Fibroblast of lung (primary cell): ENCODE data around the gene PLB1. TPM values are rescaled to one million over a fixed set of nuclear protein-coding genes. Genes with fewer than 3 reads are reported as not detected.

ENCODE experiments used
- DNase-seq, 2 donors: peaks; one replicate each; pipeline versions ENCODE4 v3.0.0 to v3.0.0-alpha.2; 2010; ENCODE audit warnings: low read depth in 2 of 2
- H2AFZ ChIP-seq: 2 replicates; pipeline ENCODE4 v1.5.1; 2012; ENCODE audit warnings: low read length, control low read depth, inconsistent platforms
- H3K27ac ChIP-seq: 2 replicates; pipeline ENCODE4 v1.5.1; 2011; ENCODE audit warnings: low read length, control low read depth; ENCODE audit not compliant: insufficient read depth
- H3K27me3 ChIP-seq: 2 replicates; pipeline ENCODE4 v1.5.1; 2011; ENCODE audit warnings: mild to moderate bottlenecking, low read length; ENCODE audit not compliant: control insufficient read depth, insufficient read depth
- H3K36me3 ChIP-seq: 2 replicates; pipeline ENCODE4 v1.5.1; 2011; ENCODE audit warnings: low read length; ENCODE audit not compliant: control insufficient read depth, insufficient read depth
- H3K4me1 ChIP-seq: 2 replicates; pipeline ENCODE4 v1.5.1; 2011; ENCODE audit warnings: low read length; ENCODE audit not compliant: control insufficient read depth, insufficient read depth; ENCODE audit errors: extremely low read depth
- H3K4me2 ChIP-seq: 2 replicates; pipeline ENCODE4 v1.5.1; 2011; ENCODE audit warnings: low read length, control low read depth; ENCODE audit not compliant: insufficient read depth; ENCODE audit errors: extremely low read depth
- H3K4me3 ChIP-seq, 4 experiments: fragments of 200-600 bp in 1 of 4; sonication (generic) in 1 of 4; replicated peaks in 1 of 4; 2 replicates each; pipeline ENCODE4 v1.5.1; 2011 to 2016; ENCODE audit warnings: low read length in 4 of 4, low read depth in 3 of 4, mild to moderate bottlenecking in 3 of 4, control low read depth in 2 of 4, inconsistent platforms in 1 of 4, mixed read lengths in 1 of 4; ENCODE audit not compliant: insufficient read depth in 1 of 4; ENCODE audit errors: control extremely low read depth in 1 of 4
- H3K79me2 ChIP-seq: 2 replicates; pipeline ENCODE4 v1.5.1; 2012; ENCODE audit warnings: mild to moderate bottlenecking, low read length, inconsistent platforms; ENCODE audit not compliant: control insufficient read depth, insufficient read depth
- H3K9ac ChIP-seq: 2 replicates; pipeline ENCODE4 v1.5.1; 2011; ENCODE audit warnings: mild to moderate bottlenecking, low read length, control low read depth; ENCODE audit not compliant: insufficient read depth
- H3K9me3 ChIP-seq: 2 replicates; pipeline ENCODE4 v1.5.1; 2012; ENCODE audit warnings: low read depth, low read length; ENCODE audit not compliant: control insufficient read depth, insufficient read depth
- H4K20me1 ChIP-seq: 2 replicates; pipeline ENCODE4 v1.5.1; 2011; ENCODE audit warnings: low read length; ENCODE audit not compliant: control insufficient read depth, insufficient read depth; ENCODE audit errors: extremely low read depth
- CTCF ChIP-seq, 2 donors: IDR thresholded peaks in 1 of 2; conservative IDR thresholded peaks in 1 of 2; 1 replicate in 1 of 2; 2 replicates in 1 of 2; pipeline ENCODE4 v1.5.1; 2011 to 2012; ENCODE audit warnings: low read length in 2 of 2, control low read depth in 1 of 2, inconsistent platforms in 1 of 2, low read depth in 1 of 2, mild to moderate bottlenecking in 1 of 2
- EZH2 ChIP-seq: IDR thresholded peaks from 2 replicates; pipeline ENCODE4 v1.5.1; 2012; ENCODE audit warnings: low read length, control low read depth, mild to moderate bottlenecking; ENCODE audit errors: missing control alignments
- polyA plus RNA-seq, 2 donors: library from polyadenylated mRNA; depleted of rRNA in 1 of 2; stranded (reverse) in 1 of 2; unstranded in 1 of 2; fragments of >200 nt; gene quantifications; 2 replicates each; pipeline ENCODE4 v1.2.1, GENCODE V29; 2011 to 2012; ENCODE audit warnings: missing spikeins in 1 of 2
- total RNA-seq: library from RNA; depleted of rRNA; stranded (reverse); fragments of >200 nt; gene quantifications from 2 replicates; pipeline ENCODE4 v1.2.1, GENCODE V29; 2014

PLB1 gene
- total and polyA plus RNA-seq, 2 donors (not counting 1 experiment from before 2014, with no cell fraction given): 0.70 to 1.8 TPM

GRCh38 chr2:28545590-28546200 lies 49.8 kb downstream of the PLB1 start:
- Histone ChIP-seq H3K4me3 (no peak overlapping the region), H3K27ac (no peak overlapping the region), H4K20me1 (no peaks in the 10 kb centered on the region), H3K9me3 (no peaks in the 10 kb centered on the region), H2AFZ (no peak overlapping the region), H3K27me3 (no peaks in the 10 kb centered on the region), H3K9ac (no peak overlapping the region), H3K36me3 (no peaks in the 10 kb centered on the region), H3K4me2 (no peak overlapping the region), H3K79me2 (no peaks in the 10 kb centered on the region), H3K4me1 (peaks cover 2% of the 10 kb centered on the region)
- no peak for TF ChIP-seq EZH2
- no peak for TF ChIP-seq CTCF (conservative IDR thresholded peaks at IDR 0.05 in 1 of 2, IDR thresholded peaks at IDR 0.05 in 1 of 2; ENCODE audit: low read depth in 1 of 2, low read length in 2 of 2)
- no peak for DNase-seq

GRCh38 chr2:28546242-28546641 lies 50.4 kb downstream of the PLB1 start:
- Histone ChIP-seq H3K36me3 (no peaks in the 10 kb centered on the region), H3K79me2 (no peaks in the 10 kb centered on the region), H3K9ac (no peak overlapping the region), H3K4me1 (peaks cover 2% of the 10 kb centered on the region), H3K27ac (no peak overlapping the region), H3K9me3 (no peaks in the 10 kb centered on the region), H2AFZ (no peak overlapping the region), H3K27me3 (no peaks in the 10 kb centered on the region), H3K4me3 (no peak overlapping the region), H4K20me1 (no peaks in the 10 kb centered on the region), H3K4me2 (no peak overlapping the region)
- TF ChIP-seq EZH2 (no peak), CTCF (conservative IDR thresholded peaks at IDR 0.05 in 1 of 2, IDR thresholded peaks at IDR 0.05 in 1 of 2; ENCODE audit: low read depth in 1 of 2, low read length in 2 of 2) (no peak)
- no peak for DNase-seq

GRCh38 chr2:28547223-28547860 lies 51.5 kb downstream of the PLB1 start:
- DNase-seq: no peak
- Histone ChIP-seq H3K9me3 (no peaks in the 10 kb centered on the region), H3K79me2 (no peaks in the 10 kb centered on the region), H3K4me2 (no peak overlapping the region), H2AFZ (no peak overlapping the region), H3K36me3 (no peaks in the 10 kb centered on the region), H3K4me3 (no peak overlapping the region), H3K27ac (no peak overlapping the region), H3K9ac (no peak overlapping the region), H3K4me1 (peaks cover 2% of the 10 kb centered on the region), H3K27me3 (no peaks in the 10 kb centered on the region), H4K20me1 (no peaks in the 10 kb centered on the region)
- TF ChIP-seq EZH2: no peak
- no peak for TF ChIP-seq CTCF (conservative IDR thresholded peaks at IDR 0.05 in 1 of 2, IDR thresholded peaks at IDR 0.05 in 1 of 2; ENCODE audit: low read depth in 1 of 2, low read length in 2 of 2)
